OCI-LY1 (cell line): ENCODE measurements around the gene CPA5.

ENCODE experiments used
- H2AFZ ChIP-seq: fragments of 200-600 bp; sonication (generic), shearing (Covaris generic); 2 replicates; pipeline ENCODE4 v1.6.0; 2014; ENCODE audit warnings: antibody characterized with exemption, mild to moderate bottlenecking, low read length
- H3F3A ChIP-seq: fragments of 200-600 bp; sonication (generic), shearing (Covaris generic); 2 replicates; pipeline ENCODE4 v1.6.0; 2014; ENCODE audit warnings: mild to moderate bottlenecking, antibody characterized with exemption, low read length, moderate library complexity; ENCODE audit not compliant: insufficient read depth
- H3K27ac ChIP-seq: fragments of 200-600 bp; sonication (generic); 2 replicates; pipeline ENCODE4 v1.5.1; 2014; ENCODE audit warnings: low read length, mixed run types, mild to moderate bottlenecking, low read depth; ENCODE audit not compliant: poor library complexity, severe bottlenecking
- H3K27me3 ChIP-seq: fragments of 200-600 bp; sonication (generic); 2 replicates; pipeline ENCODE4 v1.6.0; 2014; ENCODE audit warnings: antibody characterized with exemption, mild to moderate bottlenecking, low read length, moderate library complexity; ENCODE audit not compliant: insufficient read depth
- H3K36me3 ChIP-seq: fragments of 200-600 bp; sonication (generic); 2 replicates; pipeline ENCODE4 v1.6.1; 2014; ENCODE audit warnings: mild to moderate bottlenecking, antibody characterized with exemption, low read length, moderate library complexity, mixed read lengths; ENCODE audit not compliant: insufficient read depth
- H3K4me1 ChIP-seq: fragments of 200-600 bp; sonication (generic); 2 replicates; pipeline ENCODE4 v1.5.1; 2014; ENCODE audit warnings: mild to moderate bottlenecking, low read length, moderate library complexity; ENCODE audit not compliant: insufficient read depth, severe bottlenecking
- H3K4me2 ChIP-seq: fragments of 200-600 bp; sonication (generic), shearing (Covaris generic); 2 replicates; pipeline ENCODE4 v1.6.1; 2014; ENCODE audit warnings: low read length
- H3K4me3 ChIP-seq: fragments of 200-600 bp; sonication (generic); 2 replicates; pipeline ENCODE4 v1.5.1; 2014; ENCODE audit warnings: low read length, low read depth, mild to moderate bottlenecking, mixed read lengths; ENCODE audit not compliant: poor library complexity, severe bottlenecking
- H3K79me2 ChIP-seq: fragments of 200-600 bp; shearing (Covaris generic); 2 replicates; pipeline ENCODE4 v1.6.1; 2016; ENCODE audit warnings: mixed run types, low read length, mixed read lengths; ENCODE audit not compliant: insufficient read depth
- H3K9ac ChIP-seq: fragments of 200-600 bp; sonication (generic), shearing (Covaris generic); 2 replicates; pipeline ENCODE4 v1.6.1; 2014; ENCODE audit warnings: mild to moderate bottlenecking, low read length, mixed read lengths
- H3K9me2 ChIP-seq: fragments of 200-600 bp; sonication (generic), shearing (Covaris generic); 2 replicates; pipeline ENCODE4 v1.6.1; 2014; ENCODE audit warnings: low read depth, mild to moderate bottlenecking, low read length, mixed read lengths
- H3K9me3 ChIP-seq: fragments of 200-600 bp; shearing (Covaris generic); 2 replicates; pipeline ENCODE4 v1.6.1; 2014; ENCODE audit warnings: low read length, mixed read lengths
- H4K20me1 ChIP-seq: fragments of 200-600 bp; sonication (generic), shearing (Covaris generic); 2 replicates; pipeline ENCODE4 v1.6.0; 2016; ENCODE audit warnings: mild to moderate bottlenecking, low read length; ENCODE audit not compliant: insufficient read depth
- EZH2 ChIP-seq: fragments of 200-600 bp; sonication (generic), shearing (Covaris generic); IDR thresholded peaks from 2 replicates; pipeline ENCODE4 v1.8.0; 2017; ENCODE audit warnings: borderline replicate concordance, mixed run types, mild to moderate bottlenecking, antibody characterized with exemption, low read length, moderate library complexity, mixed read lengths
- TF ChIP-seq, protein P1 (sequence below): fragments of 200-600 bp; sonication (generic), shearing (Covaris generic); IDR thresholded peaks from 2 replicates; pipeline ENCODE4 v1.5.1; 2017; ENCODE audit warnings: mild to moderate bottlenecking, antibody characterized with exemption, low read length, moderate library complexity, mixed read lengths

Gene CPA5

DNA sequence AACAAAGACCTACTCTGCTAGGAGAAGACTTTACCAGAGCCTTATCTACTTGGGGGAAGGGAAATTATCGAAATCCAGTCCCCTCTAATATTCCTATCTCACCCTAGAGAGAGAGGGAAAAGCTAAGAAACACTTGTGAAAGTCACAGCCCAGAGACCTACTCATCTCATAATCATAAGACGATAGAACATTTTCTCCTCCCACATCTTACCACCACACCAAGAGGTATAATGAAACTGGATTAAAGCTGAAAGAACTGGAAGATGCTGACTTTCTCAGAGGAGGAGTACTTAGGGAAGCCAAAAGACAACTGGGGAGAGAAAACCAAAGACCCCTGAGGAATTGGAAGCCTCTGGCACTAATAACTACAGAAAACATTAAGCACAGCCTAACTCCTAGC, 10.8 kb upstream of the CPA5 start:
- Histone ChIP-seq H3K79me2 (no peaks in the 10 kb centered on the region), H3F3A (no peaks in the 10 kb centered on the region), H3K4me2 (no peak overlapping the region), H4K20me1 (no peaks in the 10 kb centered on the region), H3K4me1 (no peaks in the 10 kb centered on the region), H3K9me3 (no peaks in the 10 kb centered on the region), H3K36me3 (no peaks in the 10 kb centered on the region; the same call in 1 of the 2 replicates), H2AFZ (no peak overlapping the region), H3K9me2 (no peaks in the 10 kb centered on the region), H3K4me3 (no peak overlapping the region), H3K27me3 (0 out of 2 replicates have a peak, but pooled peaks cover 9% of the 10 kb centered on the region), H3K27ac (no peak overlapping the region), H3K9ac (no peak overlapping the region)
- TF ChIP-seq, protein P1, sequence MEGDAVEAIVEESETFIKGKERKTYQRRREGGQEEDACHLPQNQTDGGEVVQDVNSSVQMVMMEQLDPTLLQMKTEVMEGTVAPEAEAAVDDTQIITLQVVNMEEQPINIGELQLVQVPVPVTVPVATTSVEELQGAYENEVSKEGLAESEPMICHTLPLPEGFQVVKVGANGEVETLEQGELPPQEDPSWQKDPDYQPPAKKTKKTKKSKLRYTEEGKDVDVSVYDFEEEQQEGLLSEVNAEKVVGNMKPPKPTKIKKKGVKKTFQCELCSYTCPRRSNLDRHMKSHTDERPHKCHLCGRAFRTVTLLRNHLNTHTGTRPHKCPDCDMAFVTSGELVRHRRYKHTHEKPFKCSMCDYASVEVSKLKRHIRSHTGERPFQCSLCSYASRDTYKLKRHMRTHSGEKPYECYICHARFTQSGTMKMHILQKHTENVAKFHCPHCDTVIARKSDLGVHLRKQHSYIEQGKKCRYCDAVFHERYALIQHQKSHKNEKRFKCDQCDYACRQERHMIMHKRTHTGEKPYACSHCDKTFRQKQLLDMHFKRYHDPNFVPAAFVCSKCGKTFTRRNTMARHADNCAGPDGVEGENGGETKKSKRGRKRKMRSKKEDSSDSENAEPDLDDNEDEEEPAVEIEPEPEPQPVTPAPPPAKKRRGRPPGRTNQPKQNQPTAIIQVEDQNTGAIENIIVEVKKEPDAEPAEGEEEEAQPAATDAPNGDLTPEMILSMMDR: no peak

DNA sequence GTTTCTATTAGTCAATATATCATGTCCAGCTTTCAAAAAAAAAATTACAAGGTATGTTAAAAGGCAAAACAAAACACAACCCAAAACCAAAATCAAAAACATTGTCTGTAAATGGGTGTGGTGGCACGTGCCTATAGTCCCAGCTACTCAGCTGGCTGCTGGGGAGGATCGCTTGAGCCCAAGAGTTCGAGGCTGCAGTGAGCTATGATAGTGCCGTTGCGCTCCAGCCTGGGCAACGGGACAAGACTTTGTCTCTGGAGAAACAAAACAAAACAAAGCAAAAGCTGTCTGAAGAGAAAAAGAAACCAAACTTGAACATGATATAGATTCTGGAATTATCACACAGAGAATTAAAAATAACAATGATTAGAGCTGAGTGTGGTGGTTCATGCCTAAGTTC, 10.3 kb upstream of the CPA5 start:
- no peaks in the 10 kb centered on the region for H3F3A ChIP-seq
- TF ChIP-seq EZH2: no peak
- TF ChIP-seq, protein P1: no peak
- no peak overlapping the region for H2AFZ ChIP-seq

DNA sequence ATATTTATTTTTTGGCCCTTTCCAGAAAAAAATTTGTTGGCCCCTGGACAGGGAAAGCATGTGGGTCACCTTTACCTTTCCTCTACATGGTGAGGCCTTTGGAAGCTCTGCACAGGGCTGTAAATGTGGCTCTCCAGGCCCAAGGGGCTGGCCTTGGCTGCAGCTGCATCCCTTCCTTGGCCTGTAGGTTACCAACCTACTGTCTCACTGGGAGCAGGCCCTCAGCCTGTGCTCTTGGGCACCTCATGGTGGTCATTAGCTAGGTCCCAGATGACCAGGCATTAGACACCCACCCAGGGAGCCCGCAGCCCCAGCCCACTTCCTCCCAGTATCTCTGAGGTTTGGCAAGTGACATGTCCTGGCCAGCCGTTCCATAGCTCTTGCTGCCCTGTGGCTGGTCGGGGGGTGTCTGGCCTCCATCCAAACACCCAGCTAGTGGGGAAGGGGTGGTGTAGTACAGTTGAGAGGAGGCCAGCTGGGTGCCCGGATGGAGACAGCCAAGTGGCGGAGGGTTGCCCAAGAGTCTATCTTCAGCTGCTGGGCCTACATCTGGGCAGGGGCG, 7.1 kb upstream of the CPA5 start:
- no peak overlapping the region for H2AFZ ChIP-seq
- 0 out of 2 replicates have a peak, but pooled peaks cover 9% of the 10 kb centered on the region for H3K27me3 ChIP-seq
- no peaks in the 10 kb centered on the region for H3K9me2 ChIP-seq
- H3K4me2 ChIP-seq: no peak overlapping the region
- H4K20me1 ChIP-seq: no peaks in the 10 kb centered on the region
- no peak overlapping the region for H3K9ac ChIP-seq
- no peaks in the 10 kb centered on the region for H3F3A ChIP-seq
- TF ChIP-seq EZH2: no peak
- TF ChIP-seq, protein P1: no peak
- no peaks in the 10 kb centered on the region for H3K79me2 ChIP-seq
- H3K4me1 ChIP-seq: no peaks in the 10 kb centered on the region
- H3K9me3 ChIP-seq: no peaks in the 10 kb centered on the region; the same call in 1 of the 2 replicates
- H3K4me3 ChIP-seq: no peak overlapping the region
- no peaks in the 10 kb centered on the region; the same call in 1 of the 2 replicates for H3K36me3 ChIP-seq
- no peak overlapping the region for H3K27ac ChIP-seq

More for the DNA sequence above, 10.3 kb upstream of the CPA5 start:
- Histone ChIP-seq H3K9ac (no peak overlapping the region), H3K4me2 (no peak overlapping the region), H3K27me3 (0 out of 2 replicates have a peak, but pooled peaks cover 9% of the 10 kb centered on the region), H3K36me3 (no peaks in the 10 kb centered on the region; the same call in 1 of the 2 replicates), H3K9me2 (no peaks in the 10 kb centered on the region), H3K4me3 (no peak overlapping the region), H3K27ac (no peak overlapping the region), H3K4me1 (no peaks in the 10 kb centered on the region), H3K9me3 (no peaks in the 10 kb centered on the region), H3K79me2 (no peaks in the 10 kb centered on the region), H4K20me1 (no peaks in the 10 kb centered on the region)
